Right ventricle myocardium inferior (tissue), 1 donor: ENCODE results near the gene SCGB1D4. TPM values are rescaled to one million over a fixed set of nuclear protein-coding genes. Genes with fewer than 3 reads are reported as not detected.
"Not testable (repeated sequence)": the region's sequence is repeated elsewhere in the genome, so short reads cannot be mapped to it uniquely, and the experiment has no call there.

Source experiments
- ATAC-seq: fragments of 200-7000 bp; cut with Tn5 transposase; one replicate; pipeline ENCODE4 v1.9.1; 2020; ENCODE audit warnings: mild to moderate bottlenecking, moderate library complexity
- DNase-seq: peaks from one replicate; pipeline ENCODE4 v3.0.0; 2021; ENCODE audit errors: missing footprints
- intact Hi-C: fragments of 100-400 bp; cut with DNase I; formaldehyde crosslinking; loops from one replicate; pipeline ENCODE4 v1.11.0; 2022
- long read RNA-seq: library from polyadenylated mRNA; unstranded; transcript quantifications from one replicate; pipeline ENCODE4 v2.0.0, GENCODE V29; 2021
- total RNA-seq: library from RNA; stranded (reverse); fragmentation: NEBNext Ultra II Directional; extraction: Animal tissue kit (Norgen Biotek cat#: 25700); gene quantifications from one replicate; pipeline ENCODE4 v1.2.1, GENCODE V29; 2021
- donor health status: DM: no; HTN: yes; CAD: no; lungs with severe emphysema.

Gene SCGB1D4
- total RNA-seq = not detected
- long read RNA-seq = 0 reads

DNA sequence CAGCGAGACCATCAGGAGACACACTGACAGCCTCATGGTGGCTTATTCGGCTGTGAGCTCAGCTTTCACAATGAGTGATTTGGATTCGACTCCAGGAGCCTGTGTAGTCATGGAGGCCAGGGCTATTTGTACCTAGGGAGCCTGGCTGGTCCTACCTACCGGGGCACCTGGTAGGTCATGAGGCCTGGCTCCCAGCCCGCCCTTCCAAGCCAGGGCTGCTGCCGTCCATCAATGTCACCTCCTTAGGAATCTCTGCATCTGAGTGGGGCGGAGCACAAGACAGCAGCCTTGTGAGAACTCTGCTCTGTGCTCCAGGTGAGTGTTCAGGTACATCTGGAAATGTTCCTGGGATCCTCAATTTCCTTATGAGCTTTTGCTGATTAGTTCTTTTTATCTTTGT lies at the start of gene SCGB1D4:
Gene SCGB1D4 (minus strand): TSS at position 101 of the 400 bp plus-strand sequence. CDS start 65 bp downstream, at position 36.
- DNase-seq (no peak), ATAC-seq (no peak)
- intact Hi-C loops = no loop called here

DNA sequence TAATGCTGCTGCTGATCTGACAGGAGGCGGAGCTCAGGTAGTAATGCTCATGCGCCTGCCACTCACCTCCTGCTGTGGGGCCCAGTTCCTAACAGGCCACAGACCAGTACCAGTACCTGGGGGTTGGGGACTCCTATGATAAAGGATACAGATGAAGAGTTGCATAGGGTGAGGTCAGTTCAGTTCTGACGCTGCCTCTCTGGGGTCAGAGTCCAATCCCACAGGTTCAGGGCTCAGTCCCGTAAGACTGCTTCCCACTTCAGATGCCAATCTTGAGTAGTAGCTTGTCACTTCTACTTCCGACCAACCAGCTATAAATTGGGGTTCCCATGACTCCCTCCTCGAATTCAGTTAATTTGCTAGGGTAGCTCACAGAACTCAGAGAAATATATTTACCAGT lies 47.0 kb upstream of the SCGB1D4 start:
- intact Hi-C loops = no loop called here

GRCh38 chr11:62344210-62344609 lies 45.3 kb upstream of the SCGB1D4 start:
- intact Hi-C loops = no loop called here
- DNase-seq (no peak), ATAC-seq (no peak)

More for the DNA sequence above, 47.0 kb upstream of the SCGB1D4 start:
- no peak for DNase-seq
- no peak for ATAC-seq

DNA sequence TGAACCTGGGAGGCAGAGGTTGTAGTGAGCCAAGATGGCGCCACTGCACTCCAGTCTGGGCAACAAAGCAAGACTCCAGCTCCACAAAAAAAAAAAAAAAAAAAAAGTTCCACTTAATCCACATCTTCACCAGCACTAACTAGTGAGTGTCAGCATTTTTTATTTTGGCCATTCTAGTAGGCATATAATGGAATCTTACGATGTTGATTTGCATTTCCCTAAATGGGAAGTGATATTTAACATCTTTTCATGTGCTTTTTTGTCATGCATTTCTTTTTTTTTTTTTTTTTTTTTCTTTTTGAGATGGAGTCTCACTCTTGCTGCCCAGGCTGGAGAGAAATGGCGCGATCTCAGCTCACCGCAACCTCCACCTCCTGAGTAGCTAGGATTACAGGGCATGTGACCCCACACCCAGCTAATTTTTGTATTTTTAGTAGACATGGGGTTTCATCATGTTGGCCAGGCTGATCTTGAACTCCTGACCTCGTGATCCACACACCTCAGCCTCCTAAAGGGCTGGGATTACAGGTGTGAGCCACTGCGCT lies 44.8 kb upstream of the SCGB1D4 start:
- intact Hi-C loops, ATAC-seq, DNase-seq: not testable (repeated sequence)

DNA sequence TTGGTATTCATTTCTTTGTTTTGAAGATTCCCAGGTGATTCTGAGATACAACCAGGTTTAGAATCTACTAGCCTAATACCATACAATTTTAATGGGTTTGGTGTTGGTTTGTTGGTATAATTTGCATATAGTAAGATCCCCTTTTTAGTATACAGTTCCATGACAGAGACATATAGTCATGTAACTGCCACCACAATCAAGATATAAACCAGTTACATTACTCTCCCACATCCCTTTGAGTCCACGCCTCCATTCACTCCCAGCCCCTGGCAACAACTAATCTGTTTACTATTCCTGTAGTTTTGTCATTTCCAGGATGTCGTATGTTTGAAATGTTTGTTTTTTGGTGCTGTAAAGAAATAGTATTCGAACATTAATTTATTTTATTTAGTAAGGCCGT lies 42.7 kb upstream of the SCGB1D4 start:
- no peak for ATAC-seq
- no peak for DNase-seq
- intact Hi-C loops = no loop called here

- intact Hi-C loops = no loop called here
- ATAC-seq (no peak), DNase-seq (peak; percentile 66)
Observed at GRCh38 chr11:62340269-62340901, 41.5 kb upstream of the SCGB1D4 start.

DNA sequence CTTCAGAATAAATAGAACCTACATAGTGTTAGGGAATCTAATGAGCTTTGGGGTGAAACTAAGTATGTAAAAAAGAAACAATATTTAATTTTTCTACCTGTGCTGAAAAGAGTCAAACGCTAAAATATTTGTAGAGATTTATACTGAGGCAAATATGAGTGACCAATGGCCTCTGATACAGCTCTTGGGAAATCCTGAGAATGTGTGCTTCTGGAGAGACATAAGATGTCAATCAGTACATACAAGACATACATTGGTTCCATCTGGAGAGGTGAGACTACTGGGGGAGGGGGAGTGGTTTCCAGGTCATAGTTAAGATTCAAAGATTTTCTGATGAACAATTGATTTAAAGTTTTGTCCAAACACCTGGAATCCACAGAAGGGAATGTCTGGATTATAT lies 39.3 kb upstream of the SCGB1D4 start:
- intact Hi-C loops = loop anchor here (5.0 kb wide), 1 partner anchor 39 kb away; no protein-coding TSS in a partner anchor
- no peak for DNase-seq
- no peak for ATAC-seq

- DNase-seq (peak; percentile 95), ATAC-seq (peak; percentile 88)
- intact Hi-C loops = loop anchor here (5.0 kb wide), 1 partner anchor 40 kb away; no protein-coding TSS in a partner anchor
Observed at GRCh38 chr11:62337303-62338181, 38.7 kb upstream of the SCGB1D4 start, which contains the start of gene ASRGL1. ASRGL1 (plus strand) TSS chr11:62337448; CDS start chr11:62337978, 530 bp downstream.

DNA sequence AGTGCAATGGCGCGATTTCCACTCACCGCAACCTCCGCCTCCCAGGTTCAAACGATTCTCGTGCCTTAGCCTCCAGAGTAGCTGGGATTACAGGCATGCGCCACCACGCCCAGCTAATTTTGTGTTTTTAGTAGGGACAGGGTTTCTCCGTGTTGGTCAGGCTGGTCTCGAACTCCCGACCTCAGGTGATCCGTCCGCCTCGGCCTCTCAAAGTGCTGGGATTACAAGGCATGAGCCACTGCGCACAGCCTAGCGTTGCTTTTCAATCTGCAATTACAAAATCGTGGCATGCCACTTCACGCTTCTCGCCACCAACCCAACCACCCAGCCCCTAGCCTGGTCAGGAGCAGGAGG lies 38.1 kb upstream of the SCGB1D4 start:
- not testable (repeated sequence) for ATAC-seq, DNase-seq
- intact Hi-C loops = loop anchor here (5.0 kb wide), 1 partner anchor 40 kb away; no protein-coding TSS in a partner anchor

GRCh38 chr11:62333768-62334167 lies 34.9 kb upstream of the SCGB1D4 start:
- DNase-seq (no peak), ATAC-seq (no peak)
- intact Hi-C loops = no loop called here

GRCh38 chr11:62331264-62331663 lies 32.4 kb upstream of the SCGB1D4 start:
- ATAC-seq, DNase-seq, intact Hi-C loops: not testable (repeated sequence)

DNA sequence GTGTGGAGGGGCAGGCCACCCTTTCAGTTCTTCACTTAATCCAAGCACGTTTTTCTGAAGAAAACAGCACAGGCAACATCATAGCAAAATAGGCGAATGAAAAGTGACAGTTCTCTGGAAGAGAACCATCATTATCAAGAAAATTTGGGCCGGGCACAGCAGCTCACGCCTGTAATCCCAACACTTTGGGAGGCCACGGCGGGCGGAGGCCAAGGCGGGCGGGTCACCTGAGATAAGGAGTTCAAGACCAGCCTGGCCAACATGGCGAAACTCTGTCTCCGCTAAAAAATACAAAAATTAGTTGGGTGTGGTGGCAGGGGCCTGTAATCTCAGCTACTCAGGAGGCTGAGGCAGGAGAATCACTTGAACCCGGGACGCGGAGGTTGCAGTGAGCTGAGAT lies 28.7 kb upstream of the SCGB1D4 start:
- ATAC-seq, intact Hi-C loops, DNase-seq: not testable (repeated sequence)

DNA sequence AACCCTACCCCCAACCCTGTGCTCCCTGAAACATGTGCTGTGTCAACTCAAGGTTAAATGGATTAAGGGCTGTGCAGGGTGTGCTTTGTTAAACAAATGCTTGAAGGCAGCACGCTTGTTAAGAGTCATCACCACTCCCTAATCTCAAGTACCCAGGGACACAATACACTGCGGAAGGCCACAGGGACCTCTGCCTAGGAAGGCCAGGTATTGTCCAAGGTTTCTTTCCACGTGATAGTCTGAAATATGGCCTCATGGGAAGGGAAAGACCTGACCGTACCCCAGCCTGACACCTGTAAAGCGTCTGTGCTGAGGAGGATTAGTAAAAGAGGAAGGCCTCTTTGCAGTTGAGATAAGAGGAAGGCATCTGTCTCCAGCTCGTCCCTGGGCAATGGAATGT lies 27.8 kb upstream of the SCGB1D4 start:
- ATAC-seq, intact Hi-C loops, DNase-seq: not testable (repeated sequence)

- DNase-seq, intact Hi-C loops, ATAC-seq: not testable (repeated sequence)
Observed at GRCh38 chr11:62325781-62326180, 26.9 kb upstream of the SCGB1D4 start.

- DNase-seq = peak; percentile 77
- intact Hi-C loops = no loop called here
- peak; percentile 46 for ATAC-seq
Observed at GRCh38 chr11:62324731-62325556, 26.1 kb upstream of the SCGB1D4 start.

DNA sequence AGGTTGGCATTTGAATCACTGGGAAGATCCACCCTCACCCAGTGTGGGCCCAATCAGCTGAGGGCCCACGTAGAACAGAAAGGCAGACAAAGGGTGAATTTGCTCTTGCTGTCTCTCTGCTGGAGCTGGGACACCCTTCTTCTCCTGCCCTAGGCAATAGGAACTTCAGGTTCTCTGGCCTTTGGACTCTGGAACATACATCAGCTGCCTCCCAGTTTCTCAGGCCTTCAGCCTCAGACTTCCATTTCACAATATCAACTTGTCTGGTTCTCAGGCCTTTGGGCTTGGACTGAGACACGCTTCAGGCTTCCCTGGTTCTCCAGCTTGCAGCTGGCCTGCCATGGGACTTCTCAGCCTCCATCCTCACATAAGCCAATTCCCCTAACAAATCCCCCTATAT lies 23.6 kb upstream of the SCGB1D4 start:
- intact Hi-C loops = no loop called here
- ATAC-seq = no peak
- no peak for DNase-seq

DNA sequence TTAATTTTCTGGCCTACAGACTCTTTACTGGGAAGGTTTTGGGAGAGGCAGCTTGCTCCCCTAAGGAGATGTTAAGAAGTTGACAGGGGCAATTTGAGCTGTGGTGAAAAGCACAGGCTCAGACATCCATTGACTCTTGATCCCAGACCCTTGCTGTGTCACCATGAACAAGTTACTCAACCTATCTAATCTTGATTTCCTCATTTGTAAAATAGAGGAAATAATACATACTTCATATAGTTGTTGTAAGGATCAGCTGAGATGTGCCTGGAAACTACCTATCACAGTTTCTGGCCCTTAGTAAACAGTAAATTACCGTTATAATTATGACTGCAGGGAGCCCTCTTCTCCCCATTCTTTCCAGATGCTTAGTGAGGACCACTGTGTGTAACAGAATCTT lies 16.6 kb upstream of the SCGB1D4 start:
- ATAC-seq (no peak), DNase-seq (no peak)
- intact Hi-C loops = no loop called here

DNA sequence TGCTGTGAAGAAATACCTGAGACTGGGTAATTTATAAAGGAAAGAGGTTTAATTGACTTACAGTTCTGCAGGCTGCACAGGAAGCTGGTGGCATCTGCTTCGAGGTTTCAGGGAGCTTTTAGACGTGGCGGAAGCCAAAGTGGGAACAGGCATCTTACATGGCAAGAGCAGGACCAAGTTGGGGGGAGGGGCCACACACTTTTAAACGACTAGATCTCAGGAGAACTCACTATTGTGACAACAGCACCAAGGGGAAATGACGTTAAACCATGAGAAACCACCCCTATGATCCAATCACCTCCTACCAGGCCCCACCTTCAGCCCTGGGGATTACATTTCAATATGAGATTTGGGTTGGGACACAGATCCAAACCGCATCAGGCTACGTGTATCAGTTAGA lies 11.1 kb upstream of the SCGB1D4 start:
- DNase-seq (no peak), ATAC-seq (no peak)
- intact Hi-C loops = no loop called here

DNA sequence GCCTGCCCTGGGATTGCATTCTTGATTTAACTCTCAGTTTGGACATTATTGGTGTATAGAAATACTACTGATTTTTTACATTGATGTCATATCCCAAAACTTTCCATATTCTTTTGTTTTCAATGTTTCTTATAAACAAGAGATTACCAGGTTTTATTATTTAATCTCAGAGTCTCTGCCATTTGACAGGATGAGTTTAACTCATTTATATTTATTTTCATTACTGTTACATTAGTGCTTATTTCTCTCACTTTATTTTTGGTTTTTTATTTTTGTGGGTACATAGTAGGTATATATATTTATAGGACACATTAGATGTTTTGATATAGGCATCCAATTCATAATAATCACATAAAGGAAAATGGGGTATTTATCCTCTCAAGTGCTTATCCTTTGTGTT lies 9.1 kb upstream of the SCGB1D4 start:
- intact Hi-C loops = no loop called here
- DNase-seq = no peak
- ATAC-seq = no peak
